Stomach smooth muscle (tissue), 2 donors: ENCODE results near the gene NTRK3.

Source experiments
- H3K27ac ChIP-seq: one replicate; pipeline ENCODE4 v1.7.0; 2013; ENCODE audit warnings: mild to moderate bottlenecking, low read length, inconsistent platforms
- H3K27me3 ChIP-seq, 2 donors: one replicate each; pipeline ENCODE4 v1.7.0; 2013; ENCODE audit warnings: low read length in 2 of 2; ENCODE audit not compliant: insufficient read depth in 2 of 2, control insufficient read depth in 1 of 2
- H3K36me3 ChIP-seq, 2 donors: one replicate each; pipeline ENCODE4 v1.7.0; 2013; ENCODE audit warnings: low read length in 2 of 2; ENCODE audit not compliant: control insufficient read depth in 2 of 2, insufficient read depth in 2 of 2
- H3K4me1 ChIP-seq: one replicate; pipeline ENCODE4 v1.7.0; 2013; ENCODE audit warnings: low read length; ENCODE audit not compliant: control insufficient read depth, insufficient read depth
- H3K4me3 ChIP-seq, 2 donors: one replicate each; pipeline ENCODE4 v1.7.0; 2013; ENCODE audit warnings: low read length in 2 of 2
- H3K9ac ChIP-seq, 2 donors: one replicate each; pipeline ENCODE4 v1.7.0; 2013; ENCODE audit warnings: low read length in 2 of 2, mild to moderate bottlenecking in 1 of 2
- H3K9me3 ChIP-seq, 2 donors: one replicate each; pipeline ENCODE4 v1.7.0; 2013; ENCODE audit warnings: low read length in 2 of 2; ENCODE audit not compliant: control insufficient read depth in 2 of 2
- donor health status: healthy.
- donor health status: Pancreatic carcinoma.

NTRK3 gene

DNA sequence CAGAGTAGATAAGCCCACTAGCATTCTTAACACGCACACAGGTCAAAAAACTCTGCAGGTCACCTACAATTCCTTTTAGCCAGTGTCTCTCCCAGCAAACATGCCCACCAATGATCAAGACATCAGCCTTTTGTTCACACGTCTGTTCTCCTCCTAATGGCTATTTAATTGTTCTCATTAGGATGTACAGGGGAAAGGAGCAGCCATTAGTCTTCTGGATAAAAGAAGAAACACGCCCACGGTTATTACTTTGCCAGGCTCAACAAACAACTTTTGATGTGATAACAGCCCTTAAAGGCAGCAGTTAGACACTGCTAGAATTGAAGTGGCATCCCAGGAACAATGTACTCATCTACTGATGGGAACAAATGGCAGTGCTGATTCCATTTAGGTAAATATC is 108.8 kb downstream of the NTRK3 start:
- H3K9me3 ChIP-seq = no peaks in the 10 kb centered on the region
- H3K4me3 ChIP-seq = no peak overlapping the region
- no peak overlapping the region for H3K27ac ChIP-seq
- H3K4me1 ChIP-seq = no peaks in the 10 kb centered on the region
- H3K9ac ChIP-seq = no peak overlapping the region
- no peaks in the 10 kb centered on the region for H3K36me3 ChIP-seq
- peaks cover 0 to 2% of the 10 kb centered on the region in 2 donors for H3K27me3 ChIP-seq

- Histone ChIP-seq H3K27ac (no peak overlapping the region), H3K9ac (no peak overlapping the region), H3K4me3 (no peak overlapping the region), H3K36me3 (no peaks in the 10 kb centered on the region), H3K4me1 (no peaks in the 10 kb centered on the region), H3K9me3 (no peaks in the 10 kb centered on the region), H3K27me3 (no peaks in the 10 kb centered on the region)
These were observed 111.5 kb downstream of the NTRK3 start for GRCh38 chr15:88144921-88145653.

- H3K9me3 ChIP-seq = no peaks in the 10 kb centered on the region
- H3K27ac ChIP-seq = no peak overlapping the region
- H3K4me3 ChIP-seq = no peak overlapping the region
- H3K36me3 ChIP-seq = no peaks in the 10 kb centered on the region
- H3K4me1 ChIP-seq = no peaks in the 10 kb centered on the region
- H3K9ac ChIP-seq = no peak overlapping the region
- no peaks in the 10 kb centered on the region for H3K27me3 ChIP-seq
These were observed 114.4 kb downstream of the NTRK3 start for GRCh38 chr15:88142121-88142520.

GRCh38 chr15:88141269-88141889 is 115.2 kb downstream of the NTRK3 start:
- no peaks in the 10 kb centered on the region for H3K27me3 ChIP-seq
- no peaks in the 10 kb centered on the region for H3K9me3 ChIP-seq
- H3K36me3 ChIP-seq = no peaks in the 10 kb centered on the region
- no peak overlapping the region for H3K4me3 ChIP-seq
- H3K4me1 ChIP-seq = no peaks in the 10 kb centered on the region
- no peak overlapping the region for H3K27ac ChIP-seq
- H3K9ac ChIP-seq = no peak overlapping the region

- H3K4me3 ChIP-seq = no peak overlapping the region
These were observed 116.1 kb downstream of the NTRK3 start for GRCh38 chr15:88140398-88140797.

GRCh38 chr15:88139936-88140335 is 116.6 kb downstream of the NTRK3 start:
- no peaks in the 10 kb centered on the region for H3K9me3 ChIP-seq
- no peaks in the 10 kb centered on the region for H3K36me3 ChIP-seq
- H3K27me3 ChIP-seq = peaks cover 0 to 3% of the 10 kb centered on the region in 2 donors
- H3K4me1 ChIP-seq = no peaks in the 10 kb centered on the region
- H3K9ac ChIP-seq = no peak overlapping the region
- no peak overlapping the region for H3K4me3 ChIP-seq
- H3K27ac ChIP-seq = no peak overlapping the region

More at GRCh38 chr15:88140398-88140797, 116.1 kb downstream of the NTRK3 start:
- H3K9me3 ChIP-seq = no peaks in the 10 kb centered on the region
- no peak overlapping the region for H3K27ac ChIP-seq
- no peaks in the 10 kb centered on the region for H3K36me3 ChIP-seq
- no peak overlapping the region for H3K9ac ChIP-seq
- H3K27me3 ChIP-seq = peaks cover 0 to 3% of the 10 kb centered on the region in 2 donors
- H3K4me1 ChIP-seq = no peaks in the 10 kb centered on the region

DNA sequence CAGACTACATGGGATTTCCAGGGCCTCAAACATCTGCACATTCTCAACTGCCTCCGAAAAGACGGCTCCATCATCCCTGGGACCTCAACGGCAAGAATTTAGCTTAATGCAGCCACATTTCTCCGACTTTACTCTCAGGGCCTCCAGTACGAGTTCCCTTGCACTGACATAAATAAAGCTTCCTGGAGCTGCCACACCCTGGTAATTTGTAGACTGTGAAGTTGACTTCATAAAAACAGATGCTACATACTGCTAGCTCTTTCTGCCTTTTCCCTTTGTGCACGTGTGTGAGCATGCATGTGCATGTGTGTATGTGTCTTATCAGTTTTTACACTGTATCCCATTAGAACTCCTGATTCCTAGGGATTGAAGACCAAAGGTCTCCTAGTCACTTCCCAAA is 122.7 kb downstream of the NTRK3 start:
- Histone ChIP-seq H3K27me3 (peaks cover 0 to 3% of the 10 kb centered on the region in 2 donors), H3K4me3 (no peak overlapping the region), H3K36me3 (no peaks in the 10 kb centered on the region), H3K27ac (no peak overlapping the region), H3K4me1 (no peaks in the 10 kb centered on the region), H3K9ac (no peak overlapping the region), H3K9me3 (no peaks in the 10 kb centered on the region)

DNA sequence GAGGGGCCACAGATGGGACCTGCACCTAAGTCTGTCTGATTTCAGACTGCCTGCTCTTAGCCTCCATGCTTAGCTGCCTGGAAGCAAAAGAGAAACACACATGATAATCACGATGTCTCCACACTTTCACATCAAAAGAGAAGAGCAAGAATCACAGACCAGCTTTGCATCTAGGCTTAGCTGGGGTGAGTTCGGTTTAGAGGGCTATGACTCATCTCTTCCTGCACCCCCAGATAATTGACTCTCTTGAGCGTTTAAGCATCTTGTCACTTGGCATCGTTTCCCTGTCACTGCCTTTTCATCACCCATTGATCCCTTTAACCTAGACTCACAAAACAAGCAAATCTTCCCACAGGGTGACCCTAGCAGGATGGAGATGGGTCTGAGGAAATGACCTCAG is 124.0 kb downstream of the NTRK3 start:
- Histone ChIP-seq H3K9ac (no peak overlapping the region), H3K4me3 (no peak overlapping the region), H3K27ac (no peak overlapping the region), H3K9me3 (no peaks in the 10 kb centered on the region), H3K27me3 (peaks cover 0 to 3% of the 10 kb centered on the region in 2 donors), H3K36me3 (no peaks in the 10 kb centered on the region), H3K4me1 (no peaks in the 10 kb centered on the region)

DNA sequence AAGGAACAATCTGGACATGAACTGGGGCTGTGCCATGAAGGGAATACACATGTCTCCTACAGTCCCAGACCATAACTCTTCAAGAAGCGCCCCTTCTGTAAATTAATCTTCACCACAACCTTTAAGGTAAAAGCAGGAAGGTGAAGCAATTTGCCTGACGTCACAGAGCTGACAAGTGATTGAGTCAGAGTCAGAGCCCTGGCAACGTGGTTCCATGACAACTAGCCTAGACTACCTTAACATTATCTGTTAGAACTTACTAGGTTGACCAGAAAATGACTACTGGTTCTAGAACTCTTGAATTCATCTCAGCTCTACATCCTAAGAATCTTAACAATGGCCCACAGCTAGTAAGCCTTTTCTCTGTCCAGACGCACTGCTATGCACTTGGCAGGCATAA is 124.6 kb downstream of the NTRK3 start:
- Histone ChIP-seq H3K9me3 (no peaks in the 10 kb centered on the region), H3K36me3 (no peaks in the 10 kb centered on the region), H3K27ac (no peak overlapping the region), H3K4me1 (no peaks in the 10 kb centered on the region), H3K9ac (no peak overlapping the region), H3K4me3 (no peak overlapping the region), H3K27me3 (peaks cover 0 to 3% of the 10 kb centered on the region in 2 donors)

GRCh38 chr15:88127432-88127790 is 129.1 kb downstream of the NTRK3 start:
- H3K27ac ChIP-seq = no peak overlapping the region
- no peak overlapping the region for H3K9ac ChIP-seq
- H3K36me3 ChIP-seq = no peaks in the 10 kb centered on the region
- H3K4me3 ChIP-seq = no peak overlapping the region
- H3K27me3 ChIP-seq = no peaks in the 10 kb centered on the region
- no peaks in the 10 kb centered on the region for H3K9me3 ChIP-seq
- no peaks in the 10 kb centered on the region for H3K4me1 ChIP-seq

DNA sequence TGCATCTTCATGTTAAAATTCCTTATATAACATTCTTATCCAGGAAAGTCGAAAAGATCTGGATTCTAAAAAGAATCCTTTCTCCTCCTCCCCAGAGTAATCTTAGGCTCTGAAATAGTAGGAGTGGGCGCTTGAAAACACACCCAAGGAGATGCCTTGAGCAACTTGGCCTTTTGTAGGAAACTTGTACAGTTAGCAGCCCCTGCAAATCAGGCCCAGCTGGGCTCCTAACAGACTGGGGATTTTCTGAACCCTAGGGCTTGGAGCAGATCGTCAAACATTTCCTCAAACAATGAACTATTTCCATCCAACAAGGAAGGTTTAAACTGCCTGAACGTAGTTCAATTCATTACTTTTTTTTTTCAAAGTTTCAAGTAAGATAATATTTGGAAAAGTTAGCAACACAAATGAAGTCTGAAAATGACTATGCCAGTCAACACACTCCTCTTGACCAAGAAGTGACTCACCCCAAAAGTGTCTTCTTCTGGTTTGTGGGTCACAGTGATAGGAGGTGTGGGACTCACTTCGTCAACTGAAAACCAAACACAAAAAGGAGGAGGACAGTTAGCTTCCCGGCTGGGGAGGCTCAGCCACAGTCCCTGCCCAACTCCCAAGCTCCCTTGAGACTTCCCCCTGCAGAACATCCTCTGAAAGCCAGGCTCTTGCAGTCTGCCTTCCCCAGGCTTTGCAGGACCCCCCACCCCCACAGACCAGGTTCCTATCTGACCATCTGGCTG is 129.7 kb downstream of the NTRK3 start:
- H3K9ac ChIP-seq = no peak overlapping the region
- H3K4me3 ChIP-seq = no peak overlapping the region
- H3K27me3 ChIP-seq = no peaks in the 10 kb centered on the region
- no peak overlapping the region for H3K27ac ChIP-seq
- no peaks in the 10 kb centered on the region for H3K4me1 ChIP-seq
- no peaks in the 10 kb centered on the region for H3K9me3 ChIP-seq
- H3K36me3 ChIP-seq = no peaks in the 10 kb centered on the region
